ENCODE measurements around the gene CLPX.

GRCh38 chr15:65146438-65146837 lies 38.7 kb downstream of the CLPX start:
- TF ChIP-seq EZH2 (IDR thresholded peaks at IDR 0.05) (no peak), POLR2AphosphoS5 (IDR thresholded peaks at IDR 0.05; ENCODE audit: borderline replicate concordance, low read depth, low read length) (no peak), FOXP2 (optimal IDR thresholded peaks at IDR 0.05; ENCODE audit: control extremely low read depth, extremely low read length, insufficient read depth) (no peak)

Measured in SK-N-MC (cell line).